ENCODE results near the gene SQOR.
A peak's percentile ranks its signal among the peaks of the same experiment; 100 is the strongest.
"Not testable (repeated sequence)": the region's sequence is repeated elsewhere in the genome, so short reads cannot be mapped to it uniquely, and the experiment has no call there.

SQOR gene

GRCh38 chr15:45644437-45644836 lies 9.6 kb downstream of the SQOR start:
- H3K4me1 ChIP-seq (ENCODE audit: control insufficient read depth in 5 of 5, insufficient read depth in 5 of 5, low read length in 5 of 5) = peaks cover 0 to 49% (median 38%) of the 10 kb centered on the region in 5 donors
- H3K9me3 ChIP-seq (ENCODE audit: control insufficient read depth in 5 of 5, low read length in 5 of 5) = no peaks in the 10 kb centered on the region
- no peaks in the 10 kb centered on the region for H3K36me3 ChIP-seq (ENCODE audit: control insufficient read depth in 5 of 5, insufficient read depth in 5 of 5, low read length in 5 of 5)
- no peak overlapping the region for H3K9ac ChIP-seq (ENCODE audit: low read length in 5 of 5)
- no peak overlapping the region for H3K4me3 ChIP-seq (ENCODE audit: low read depth in 1 of 5, low read length in 5 of 5)
- no peaks in the 10 kb centered on the region for H3K27me3 ChIP-seq (ENCODE audit: control insufficient read depth in 5 of 5, insufficient read depth in 4 of 5, low read length in 5 of 5)
- H3K27ac ChIP-seq (ENCODE audit: low read depth, low read length) = no peak overlapping the region

GRCh38 chr15:45645026-45645980 lies 10.5 kb downstream of the SQOR start:
- Histone ChIP-seq H3K36me3 (ENCODE audit: control insufficient read depth in 5 of 5, insufficient read depth in 5 of 5, low read length in 5 of 5) (no peaks in the 10 kb centered on the region), H3K27me3 (ENCODE audit: control insufficient read depth in 5 of 5, insufficient read depth in 4 of 5, low read length in 5 of 5) (no peaks in the 10 kb centered on the region), H3K4me3 (ENCODE audit: low read depth in 1 of 5, low read length in 5 of 5) (peak overlapping the region in 2 of 5 donors; percentile 13 to 32), H3K9me3 (ENCODE audit: control insufficient read depth in 5 of 5, low read length in 5 of 5) (no peaks in the 10 kb centered on the region), H3K4me1 (ENCODE audit: control insufficient read depth in 5 of 5, insufficient read depth in 5 of 5, low read length in 5 of 5) (peaks cover 0 to 47% (median 37%) of the 10 kb centered on the region in 5 donors), H3K9ac (ENCODE audit: low read length in 5 of 5) (peak overlapping the region in 1 of 5 donors; percentile 52), H3K27ac (ENCODE audit: low read depth, low read length) (no peak overlapping the region)

DNA sequence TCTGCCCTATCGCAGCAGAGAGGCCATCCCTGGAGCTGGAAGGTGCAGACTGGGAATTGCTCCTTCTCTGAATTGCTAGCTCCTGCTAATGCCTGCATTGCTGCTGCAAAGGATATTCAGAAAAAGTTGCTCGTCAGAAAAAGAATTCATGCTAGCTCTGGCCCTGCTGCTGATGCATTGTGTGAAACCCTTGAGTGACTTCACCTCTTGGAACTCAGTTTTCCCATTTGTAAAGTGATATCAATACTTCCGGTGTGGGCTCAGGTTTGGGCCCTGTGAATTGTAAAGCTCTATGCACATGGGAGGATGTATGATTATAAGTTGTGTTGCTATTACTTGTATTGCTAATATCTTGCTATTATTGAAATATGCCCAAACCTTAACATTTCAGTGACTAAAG lies 11.4 kb downstream of the SQOR start:
- Histone ChIP-seq H3K27me3 (ENCODE audit: control insufficient read depth in 5 of 5, insufficient read depth in 4 of 5, low read length in 5 of 5) (no peaks in the 10 kb centered on the region), H3K9ac (ENCODE audit: low read length in 5 of 5) (no peak overlapping the region), H3K9me3 (ENCODE audit: control insufficient read depth in 5 of 5, low read length in 5 of 5) (no peaks in the 10 kb centered on the region), H3K4me3 (ENCODE audit: low read depth in 1 of 5, low read length in 5 of 5) (no peak overlapping the region), H3K27ac (ENCODE audit: low read depth, low read length) (no peak overlapping the region), H3K36me3 (ENCODE audit: control insufficient read depth in 5 of 5, insufficient read depth in 5 of 5, low read length in 5 of 5) (peaks cover 0 to 4% (median 0%) of the 10 kb centered on the region in 5 donors), H3K4me1 (ENCODE audit: control insufficient read depth in 5 of 5, insufficient read depth in 5 of 5, low read length in 5 of 5) (peaks cover 0 to 38% (median 30%) of the 10 kb centered on the region in 5 donors)

- Histone ChIP-seq H3K4me1 (ENCODE audit: control insufficient read depth in 5 of 5, insufficient read depth in 5 of 5, low read length in 5 of 5) (peaks cover 0 to 22% (median 16%) of the 10 kb centered on the region in 5 donors), H3K27ac (ENCODE audit: low read depth, low read length) (no peak overlapping the region), H3K36me3 (ENCODE audit: control insufficient read depth in 5 of 5, insufficient read depth in 5 of 5, low read length in 5 of 5) (peaks cover 0 to 4% (median 0%) of the 10 kb centered on the region in 5 donors), H3K27me3 (ENCODE audit: control insufficient read depth in 5 of 5, insufficient read depth in 4 of 5, low read length in 5 of 5) (no peaks in the 10 kb centered on the region), H3K4me3 (ENCODE audit: low read depth in 1 of 5, low read length in 5 of 5) (no peak overlapping the region), H3K9me3 (ENCODE audit: control insufficient read depth in 5 of 5, low read length in 5 of 5) (no peaks in the 10 kb centered on the region), H3K9ac (ENCODE audit: low read length in 5 of 5) (no peak overlapping the region)
Observed at GRCh38 chr15:45647828-45648227, 13.0 kb downstream of the SQOR start.

DNA sequence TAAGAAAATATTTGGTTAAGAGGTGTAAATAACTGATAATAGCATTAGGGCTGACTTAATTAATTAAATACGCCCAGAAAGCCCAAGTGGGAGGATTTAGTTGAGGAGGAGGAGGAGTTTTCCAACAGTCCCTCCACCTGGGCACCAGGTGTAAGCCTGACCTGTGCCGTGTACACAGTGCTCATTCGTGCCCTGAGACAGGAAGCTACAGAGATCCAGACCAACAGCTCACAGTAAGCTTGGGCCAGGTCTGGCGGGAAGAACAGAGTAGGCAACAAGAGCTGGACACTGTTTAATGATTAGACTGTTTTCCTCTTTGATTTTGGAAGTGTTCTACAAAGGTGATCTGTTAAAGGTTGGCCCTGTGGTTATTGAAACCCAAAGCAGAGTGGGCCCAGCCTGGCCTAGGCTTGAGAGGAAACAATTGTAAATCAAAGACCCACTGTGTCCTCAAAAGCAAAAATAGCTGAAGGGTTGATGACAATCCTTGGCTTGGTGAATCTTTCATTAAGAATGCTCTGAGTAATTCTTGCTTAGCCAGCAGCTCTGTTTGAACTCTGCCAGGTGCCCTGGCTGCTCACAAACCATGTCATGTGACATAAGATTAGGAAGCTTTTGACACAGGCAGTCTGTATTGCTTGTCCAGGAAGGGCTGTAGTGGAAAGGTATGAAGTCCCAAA lies 13.8 kb downstream of the SQOR start:
- Histone ChIP-seq H3K9ac (ENCODE audit: low read length in 5 of 5) (no peak overlapping the region), H3K4me1 (ENCODE audit: control insufficient read depth in 5 of 5, insufficient read depth in 5 of 5, low read length in 5 of 5) (peaks cover 0 to 25% (median 16%) of the 10 kb centered on the region in 5 donors), H3K27me3 (ENCODE audit: control insufficient read depth in 5 of 5, insufficient read depth in 4 of 5, low read length in 5 of 5) (no peaks in the 10 kb centered on the region), H3K27ac (ENCODE audit: low read depth, low read length) (no peak overlapping the region), H3K36me3 (ENCODE audit: control insufficient read depth in 5 of 5, insufficient read depth in 5 of 5, low read length in 5 of 5) (peaks cover 0 to 4% (median 0%) of the 10 kb centered on the region in 5 donors), H3K9me3 (ENCODE audit: control insufficient read depth in 5 of 5, low read length in 5 of 5) (no peaks in the 10 kb centered on the region), H3K4me3 (ENCODE audit: low read depth in 1 of 5, low read length in 5 of 5) (no peak overlapping the region)

GRCh38 chr15:45650007-45650406 lies 15.2 kb downstream of the SQOR start:
- H3K27ac ChIP-seq (ENCODE audit: low read depth, low read length); H3K9me3 ChIP-seq (ENCODE audit: control insufficient read depth in 5 of 5, low read length in 5 of 5); H3K9ac ChIP-seq (ENCODE audit: low read length in 5 of 5); H3K4me3 ChIP-seq (ENCODE audit: low read depth in 1 of 5, low read length in 5 of 5); H3K36me3 ChIP-seq (ENCODE audit: control insufficient read depth in 5 of 5, insufficient read depth in 5 of 5, low read length in 5 of 5); H3K27me3 ChIP-seq (ENCODE audit: control insufficient read depth in 5 of 5, insufficient read depth in 4 of 5, low read length in 5 of 5): not testable (repeated sequence)
- peaks cover 0 to 22% (median 16%) of the 10 kb centered on the region in 5 donors for H3K4me1 ChIP-seq (ENCODE audit: control insufficient read depth in 5 of 5, insufficient read depth in 5 of 5, low read length in 5 of 5)

DNA sequence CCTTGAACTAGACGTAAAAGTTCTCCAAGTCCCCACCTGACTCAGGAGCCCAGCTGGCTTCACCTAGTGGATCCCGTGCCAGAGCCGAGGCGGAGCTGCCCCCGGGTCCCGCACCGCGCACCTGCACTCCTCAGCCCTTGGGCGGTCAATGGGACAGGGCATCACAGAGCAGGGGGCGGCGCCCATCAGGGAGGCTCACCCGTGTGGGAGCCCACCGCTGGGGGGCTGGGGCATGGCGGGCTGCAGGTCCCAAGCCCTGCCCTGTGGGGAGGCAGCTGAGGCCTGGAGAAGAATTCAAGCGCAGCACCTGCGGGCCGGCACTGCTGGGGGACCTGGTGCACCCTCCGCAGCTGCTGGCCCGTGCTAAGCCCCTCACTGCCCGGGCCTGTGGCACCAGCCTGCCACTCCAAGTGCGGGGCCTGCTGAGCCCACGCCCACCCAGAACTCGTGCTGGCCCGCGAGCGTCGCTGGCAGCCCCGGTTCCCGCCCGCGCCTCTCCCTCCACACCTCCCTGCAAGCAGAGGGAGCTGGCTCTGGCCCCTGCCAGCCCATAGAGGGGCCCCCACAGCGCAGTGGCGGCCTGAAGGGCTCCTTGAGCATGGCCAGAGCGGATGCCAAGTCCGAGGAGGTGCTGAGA lies 16.2 kb downstream of the SQOR start:
- no peak overlapping the region for H3K27ac ChIP-seq (ENCODE audit: low read depth, low read length)
- H3K36me3 ChIP-seq (ENCODE audit: control insufficient read depth in 5 of 5, insufficient read depth in 5 of 5, low read length in 5 of 5) = peaks cover 0 to 4% (median 0%) of the 10 kb centered on the region in 5 donors
- peaks cover 0 to 12% (median 7%) of the 10 kb centered on the region in 5 donors for H3K4me1 ChIP-seq (ENCODE audit: control insufficient read depth in 5 of 5, insufficient read depth in 5 of 5, low read length in 5 of 5)
- H3K4me3 ChIP-seq (ENCODE audit: low read depth in 1 of 5, low read length in 5 of 5) = no peak overlapping the region
- no peaks in the 10 kb centered on the region for H3K9me3 ChIP-seq (ENCODE audit: control insufficient read depth in 5 of 5, low read length in 5 of 5)
- H3K9ac ChIP-seq (ENCODE audit: low read length in 5 of 5) = no peak overlapping the region
- no peaks in the 10 kb centered on the region for H3K27me3 ChIP-seq (ENCODE audit: control insufficient read depth in 5 of 5, insufficient read depth in 4 of 5, low read length in 5 of 5)

DNA sequence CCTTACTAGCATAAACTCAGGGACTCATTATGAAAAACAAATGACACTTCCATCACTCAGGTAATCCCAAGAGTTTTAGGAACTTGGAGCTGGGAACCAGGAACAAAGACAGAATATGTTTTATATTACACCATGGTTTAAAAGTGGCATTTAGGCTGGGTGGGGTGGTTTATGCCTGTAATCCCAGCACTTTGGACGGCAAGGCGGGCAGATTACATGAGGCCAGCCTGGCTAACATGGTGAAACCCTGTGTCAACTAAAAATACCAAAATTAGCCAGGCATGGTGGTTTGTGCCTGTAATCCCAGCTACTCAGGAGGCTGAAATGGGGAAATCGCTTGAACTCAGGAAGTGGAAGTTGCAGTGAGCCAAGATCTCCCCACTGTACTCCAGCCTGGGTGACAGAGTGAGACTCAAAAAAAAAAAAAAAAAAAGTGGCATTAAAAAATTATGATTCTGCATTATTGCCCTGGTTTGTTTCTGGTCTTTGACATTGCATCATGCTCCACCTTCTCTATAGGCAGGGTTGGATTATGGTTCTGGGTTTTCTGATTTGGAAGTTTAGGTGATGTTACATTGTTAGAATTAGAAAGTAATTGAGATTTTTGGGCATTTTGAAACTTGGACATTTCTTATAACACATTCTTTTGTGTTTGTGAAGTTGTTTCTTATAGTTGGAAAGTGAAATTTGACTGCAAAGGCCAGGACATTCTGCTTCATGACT lies 19.0 kb downstream of the SQOR start:
- Histone ChIP-seq H3K4me1 (ENCODE audit: control insufficient read depth in 5 of 5, insufficient read depth in 5 of 5, low read length in 5 of 5) (peaks cover 0 to 11% (median 3%) of the 10 kb centered on the region in 5 donors), H3K27me3 (ENCODE audit: control insufficient read depth in 5 of 5, insufficient read depth in 4 of 5, low read length in 5 of 5) (no peaks in the 10 kb centered on the region), H3K36me3 (ENCODE audit: control insufficient read depth in 5 of 5, insufficient read depth in 5 of 5, low read length in 5 of 5) (peaks cover 0 to 6% (median 0%) of the 10 kb centered on the region in 5 donors), H3K9ac (ENCODE audit: low read length in 5 of 5) (peak overlapping the region in 1 of 5 donors; percentile 12), H3K27ac (ENCODE audit: low read depth, low read length) (no peak overlapping the region), H3K4me3 (ENCODE audit: low read depth in 1 of 5, low read length in 5 of 5) (no peak overlapping the region), H3K9me3 (ENCODE audit: control insufficient read depth in 5 of 5, low read length in 5 of 5) (no peaks in the 10 kb centered on the region)

- Histone ChIP-seq H3K4me3 (ENCODE audit: low read depth in 1 of 5, low read length in 5 of 5) (no peak overlapping the region), H3K27me3 (ENCODE audit: control insufficient read depth in 5 of 5, insufficient read depth in 4 of 5, low read length in 5 of 5) (no peaks in the 10 kb centered on the region), H3K4me1 (ENCODE audit: control insufficient read depth in 5 of 5, insufficient read depth in 5 of 5, low read length in 5 of 5) (peaks cover 0 to 11% (median 3%) of the 10 kb centered on the region in 5 donors), H3K27ac (ENCODE audit: low read depth, low read length) (no peak overlapping the region), H3K9me3 (ENCODE audit: control insufficient read depth in 5 of 5, low read length in 5 of 5) (no peaks in the 10 kb centered on the region), H3K9ac (ENCODE audit: low read length in 5 of 5) (no peak overlapping the region), H3K36me3 (ENCODE audit: control insufficient read depth in 5 of 5, insufficient read depth in 5 of 5, low read length in 5 of 5) (peaks cover 0 to 8% (median 3%) of the 10 kb centered on the region in 5 donors)
Observed at GRCh38 chr15:45654749-45655148, 19.9 kb downstream of the SQOR start.

Data from subcutaneous abdominal adipose tissue (tissue), 5 donors.